ENCODE measurements around the gene CDH16.

CDH16 gene

DNA sequence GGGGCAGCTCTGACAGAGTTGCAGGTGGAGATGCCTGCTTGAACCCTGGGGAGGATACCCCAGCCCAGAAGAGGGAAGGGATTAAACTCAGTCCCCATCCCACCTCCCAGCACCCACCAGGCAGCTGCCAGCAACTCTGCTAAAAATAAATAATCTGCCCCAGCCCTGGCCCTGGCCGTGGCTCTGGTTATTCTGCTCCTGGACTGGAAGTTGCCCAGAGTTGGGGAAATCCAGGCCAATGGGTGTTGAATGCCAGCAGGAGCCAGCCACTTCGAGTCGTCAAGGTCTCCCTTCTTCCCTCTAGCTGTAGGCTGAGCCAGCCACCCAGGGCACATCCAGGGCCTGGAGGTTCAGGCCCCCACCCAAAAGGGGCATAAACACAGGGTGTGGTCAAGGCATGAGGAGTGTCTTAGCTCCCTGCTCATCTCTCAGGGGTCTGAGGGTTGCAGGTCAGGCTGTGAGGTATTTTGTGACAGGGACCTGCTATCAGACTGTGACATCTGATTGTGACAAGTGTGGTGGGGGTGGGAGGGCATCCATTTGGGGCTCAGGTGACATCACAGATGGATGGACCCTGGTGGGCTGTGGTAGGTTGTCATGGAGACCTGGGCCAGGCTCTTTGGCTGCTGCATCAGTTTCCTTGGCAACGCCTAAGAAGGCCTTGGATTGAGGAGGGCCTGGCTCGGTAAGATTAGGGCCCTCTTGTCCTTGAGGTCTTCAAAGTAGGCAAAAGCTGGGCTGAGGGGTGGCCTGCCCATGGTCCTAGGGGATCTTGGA, 7.7 kb upstream of the CDH16 start:
- no peak for DNase-seq

- DNase-seq: no peak
Measured at GRCh38 chr16:66925322-66925840, 6.7 kb upstream of the CDH16 start, which contains the start of gene RRAD. Gene RRAD, minus strand, starts transcription at chr16:66925535. Its CDS starts 356 bp downstream, at chr16:66925179.

- no peak for DNase-seq
Measured at GRCh38 chr16:66924527-66925321, 6.0 kb upstream of the CDH16 start.

GRCh38 chr16:66923866-66924265, 5.2 kb upstream of the CDH16 start:
- no peak for DNase-seq

DNA sequence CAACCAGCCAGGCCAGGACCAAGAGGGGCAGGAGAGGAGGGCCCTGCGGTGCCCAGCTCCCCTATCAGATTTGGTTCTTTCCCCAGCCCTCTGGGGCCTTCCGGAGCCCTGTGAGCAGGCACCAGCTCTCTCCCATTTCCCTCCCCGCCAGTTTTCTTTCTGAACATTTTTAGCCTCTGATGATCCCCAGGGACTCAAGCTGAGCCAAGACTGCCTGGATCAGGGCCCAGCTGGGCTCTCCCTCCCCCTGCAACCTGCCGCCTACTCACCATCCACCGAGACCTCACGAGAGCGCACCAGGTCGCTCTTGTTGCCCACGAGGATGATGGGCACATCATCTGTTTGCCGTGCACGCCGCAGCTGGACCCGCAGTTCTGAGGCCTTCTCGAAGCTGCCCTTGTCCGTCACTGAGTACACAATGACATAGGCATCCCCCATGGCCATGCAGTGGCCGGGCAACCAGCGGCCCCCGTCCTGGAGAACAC, 4.6 kb upstream of the CDH16 start:
- no peak for DNase-seq

DNA sequence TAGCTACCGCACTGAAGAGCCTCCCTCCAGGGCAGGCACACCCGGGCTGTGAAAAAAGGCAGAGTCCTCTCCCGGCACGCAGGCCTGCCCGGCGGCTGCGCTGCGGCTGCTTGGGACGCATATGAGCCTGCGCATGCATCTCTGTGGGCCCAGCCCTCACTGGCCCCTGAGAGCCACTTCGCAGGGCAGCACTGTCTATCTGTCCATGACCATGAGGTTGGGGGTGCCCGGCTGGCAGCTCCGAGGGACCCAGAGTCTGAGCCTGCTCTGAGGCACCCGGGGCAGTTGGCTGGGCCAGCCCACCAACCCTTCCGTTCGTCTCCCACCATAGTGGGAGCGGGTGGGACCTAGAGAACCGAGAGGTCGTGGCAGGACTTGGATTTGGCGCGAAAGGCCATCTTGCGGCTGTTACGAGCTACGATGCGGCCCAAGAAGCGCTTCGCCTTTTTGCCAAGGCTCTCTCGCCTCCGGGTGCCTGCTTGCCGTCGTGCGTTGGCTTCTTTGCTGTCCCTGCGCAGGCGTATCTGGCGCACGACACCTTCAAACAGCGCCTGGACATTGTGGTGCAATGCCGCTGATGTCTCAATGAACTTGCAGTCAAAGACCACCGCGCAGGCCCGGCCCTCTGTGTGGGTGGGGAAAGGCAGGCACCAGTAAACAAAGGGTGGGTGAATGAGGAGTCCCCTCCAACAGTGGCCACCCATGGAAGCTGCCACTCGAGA, 3.2 kb upstream of the CDH16 start:
- DNase-seq: no peak

- DNase-seq: no peak
Measured at GRCh38 chr16:66920924-66921680, 2.4 kb upstream of the CDH16 start.

DNA sequence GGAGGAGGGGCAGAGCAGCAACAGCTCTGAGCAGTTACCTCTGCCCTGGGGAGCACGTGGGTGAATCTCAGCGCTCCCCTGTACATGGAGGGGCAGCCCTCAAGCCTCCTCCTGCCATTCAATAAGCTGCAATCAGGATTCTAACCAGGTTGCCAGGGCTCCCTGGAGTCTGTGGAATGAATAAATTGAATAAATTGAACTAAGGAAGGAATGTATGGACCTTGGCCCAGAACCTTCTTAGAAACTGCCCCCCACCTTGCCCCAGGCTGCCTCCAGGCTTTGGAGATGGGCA, 1.6 kb upstream of the CDH16 start:
- no peak for DNase-seq

- DNase-seq: no peak
Measured at GRCh38 chr16:66919569-66920298, 1.0 kb upstream of the CDH16 start.

DNA sequence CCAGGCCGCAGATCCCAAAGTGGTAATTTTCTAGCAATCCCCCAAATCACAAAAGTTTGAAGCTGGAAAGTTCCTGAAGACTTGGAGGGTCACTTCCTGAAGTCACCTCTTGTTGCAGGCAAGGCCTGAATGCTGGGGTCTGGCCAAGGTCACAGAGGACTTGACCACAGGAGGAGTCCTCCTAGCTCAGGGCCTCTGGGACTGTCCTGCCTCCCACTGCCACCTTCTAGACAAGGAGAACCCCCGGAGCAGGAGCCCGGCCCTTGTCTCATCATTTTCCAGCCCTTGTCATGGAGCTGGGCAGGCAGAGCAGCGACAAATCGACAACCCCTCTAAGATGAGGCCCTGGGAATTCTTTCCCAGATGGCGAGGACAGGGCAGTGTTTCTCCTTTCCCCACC, 330 bp downstream of the CDH16 start:
- no peak for DNase-seq

- DNase-seq: no peak
Measured at GRCh38 chr16:66917741-66918140, 944 bp downstream of the CDH16 start.

GRCh38 chr16:66916518-66916917, 2.2 kb downstream of the CDH16 start:
- DNase-seq: no peak

GRCh38 chr16:66915041-66915440, 3.6 kb downstream of the CDH16 start:
- DNase-seq: no peak

DNA sequence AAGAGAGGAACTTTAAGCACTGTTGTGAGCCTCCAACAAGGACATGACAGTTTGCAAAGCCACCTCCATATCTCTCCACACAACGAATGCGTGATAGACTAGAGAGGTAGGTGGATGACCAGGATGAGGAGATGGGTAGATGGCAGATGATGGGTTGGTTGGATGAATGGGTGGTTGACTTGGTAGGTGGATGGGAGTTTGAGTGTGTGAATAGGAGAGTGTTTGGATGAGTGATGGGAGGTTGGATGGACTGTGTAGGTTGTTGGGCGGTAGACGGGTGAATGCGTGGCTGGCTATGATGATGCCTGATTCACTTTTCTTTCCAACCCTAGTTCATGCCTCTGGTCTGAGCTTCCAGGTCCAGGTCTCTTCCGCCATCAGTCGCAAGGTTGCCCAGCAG, 4.1 kb downstream of the CDH16 start:
- DNase-seq: no peak

DNA sequence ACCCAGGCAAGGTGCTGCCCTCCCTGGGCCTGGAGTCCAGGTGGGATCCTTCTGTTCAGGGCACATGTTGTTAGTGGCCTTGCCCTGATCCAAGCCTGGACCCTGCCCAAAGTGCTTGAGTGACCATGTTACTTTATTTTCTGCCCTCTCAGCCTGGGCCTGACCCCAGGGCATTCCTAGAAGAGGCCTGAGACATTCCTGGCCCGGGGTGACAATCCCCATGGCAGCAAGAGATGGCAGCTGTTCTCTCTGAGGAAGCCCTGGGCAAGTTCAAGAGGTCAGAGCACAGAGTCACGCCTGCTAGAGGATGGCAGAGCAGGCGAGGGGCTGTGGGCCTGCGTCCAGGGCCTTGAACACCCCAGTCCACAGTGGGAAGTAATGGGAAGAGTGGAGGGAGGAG, 5.0 kb downstream of the CDH16 start:
- DNase-seq: no peak

- DNase-seq: no peak
Measured at GRCh38 chr16:66913081-66913480, 5.6 kb downstream of the CDH16 start.

DNA sequence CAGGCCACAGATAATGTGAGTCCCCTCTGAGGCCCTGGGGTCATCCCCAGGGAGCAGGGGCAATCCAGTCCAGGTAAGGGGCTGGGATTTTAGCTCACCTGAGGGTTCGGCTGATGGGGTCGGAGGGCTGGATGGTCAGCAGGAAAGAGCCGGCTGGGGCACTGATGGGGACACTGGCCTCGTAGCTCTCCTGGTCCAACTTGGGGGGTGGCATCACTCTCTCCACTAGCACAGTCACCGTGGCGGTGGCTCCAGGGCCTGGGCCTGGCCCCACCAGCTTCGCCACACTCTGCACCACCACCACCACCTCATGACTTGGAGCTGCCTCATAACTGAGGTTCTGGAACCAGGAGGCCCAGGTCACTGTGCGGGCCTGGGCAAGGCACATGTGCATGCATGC, 6.9 kb downstream of the CDH16 start:
- no peak for DNase-seq

DNA sequence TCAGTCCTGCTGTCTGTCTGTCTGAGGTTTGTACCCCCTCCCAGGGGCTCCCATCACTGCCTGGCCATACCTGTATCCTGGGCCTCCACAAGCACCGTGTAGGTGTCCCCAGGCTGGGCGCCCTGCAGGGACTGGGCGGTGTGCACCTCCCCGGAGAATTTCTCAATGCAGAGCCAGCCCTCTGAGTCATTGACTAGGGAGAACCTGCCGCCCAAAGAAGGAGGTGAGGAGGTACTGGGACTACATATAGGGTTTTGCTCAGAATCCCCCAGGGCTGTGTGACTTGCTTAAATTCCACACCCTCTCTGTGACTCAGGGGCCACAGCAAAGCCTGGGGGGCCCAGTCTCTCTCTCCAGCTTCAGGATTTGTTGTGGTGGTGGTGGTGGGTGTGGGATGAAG, 7.6 kb downstream of the CDH16 start:
- DNase-seq: no peak

DNA sequence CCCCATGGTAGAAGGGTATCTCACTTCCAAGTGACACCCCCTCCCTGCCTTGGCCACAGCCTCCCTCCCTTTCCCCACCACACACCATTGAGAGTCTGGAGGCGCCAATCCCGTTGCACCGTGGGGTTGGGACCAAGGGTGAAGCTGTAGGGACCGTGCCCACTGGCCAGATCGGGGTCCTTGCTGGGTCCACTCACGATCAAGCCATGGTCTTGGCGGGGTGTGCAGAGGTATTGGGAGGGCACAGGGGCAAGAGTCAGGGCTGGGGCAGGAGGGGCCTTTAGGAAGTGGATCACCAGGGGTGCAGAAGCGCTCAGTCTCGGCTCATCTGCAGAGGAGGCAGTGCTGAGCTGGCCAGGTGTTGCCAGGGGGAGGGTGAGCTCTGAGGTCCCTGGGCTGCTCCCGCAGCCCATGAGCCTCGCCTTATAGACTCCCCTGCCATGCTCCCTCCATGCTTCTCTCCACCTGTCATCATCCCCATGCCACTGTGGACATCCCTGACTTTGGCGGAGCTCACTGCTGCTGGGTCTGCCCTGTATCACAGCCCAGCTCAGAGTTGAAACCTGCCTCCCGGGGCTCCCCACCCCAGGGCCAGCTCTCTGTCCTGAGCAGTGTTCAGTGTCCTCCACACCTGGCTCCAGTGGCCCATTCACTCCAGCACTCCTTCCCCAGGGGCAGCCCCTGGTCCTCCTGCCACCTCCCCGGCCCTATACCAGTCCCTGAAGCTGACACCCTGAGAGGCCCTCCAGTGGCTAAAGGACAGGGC, 8.3 kb downstream of the CDH16 start:
- DNase-seq: no peak

- no peak for DNase-seq
Measured at GRCh38 chr16:66908762-66909559, 9.7 kb downstream of the CDH16 start.
